NCI-H748 (cell line): Measurements from ENCODE around the gene PIP4K2A.

Experiments used
- DNase-seq: peaks from one replicate; lab custom pipeline; 2025; ENCODE audit not compliant: unreplicated experiment; lab: John Stamatoyannopoulos, UW

PIP4K2A gene

GRCh38 chr10:22669163-22669711 lies 45.1 kb downstream of the PIP4K2A start:
- DNase-seq, result no peak

- no peak for DNase-seq
Observed at GRCh38 chr10:22667093-22667480, 47.3 kb downstream of the PIP4K2A start.

- no peak for DNase-seq
Observed at GRCh38 chr10:22666287-22667092, 47.9 kb downstream of the PIP4K2A start.

GRCh38 chr10:22665329-22665728 lies 49.0 kb downstream of the PIP4K2A start:
- no peak for DNase-seq

- DNase-seq, result no peak
Observed at GRCh38 chr10:22662733-22663330, 51.5 kb downstream of the PIP4K2A start.

- DNase-seq, result no peak
Observed at GRCh38 chr10:22659866-22660265, 54.5 kb downstream of the PIP4K2A start.

GRCh38 chr10:22658745-22659410 lies 55.5 kb downstream of the PIP4K2A start:
- DNase-seq, result no peak

- no peak for DNase-seq
Observed at GRCh38 chr10:22657566-22658225, 56.7 kb downstream of the PIP4K2A start.

GRCh38 chr10:22657024-22657423 lies 57.4 kb downstream of the PIP4K2A start:
- DNase-seq, result no peak

- no peak for DNase-seq
Observed at GRCh38 chr10:22656036-22656435, 58.3 kb downstream of the PIP4K2A start.

GRCh38 chr10:22655312-22655981 lies 58.9 kb downstream of the PIP4K2A start:
- no peak for DNase-seq

GRCh38 chr10:22652988-22653481 lies 61.3 kb downstream of the PIP4K2A start:
- DNase-seq, result no peak

- no peak for DNase-seq
Observed at GRCh38 chr10:22651276-22651980, 63.0 kb downstream of the PIP4K2A start.

GRCh38 chr10:22649994-22650393 lies 64.4 kb downstream of the PIP4K2A start:
- DNase-seq, result no peak

- DNase-seq, result no peak
Observed at GRCh38 chr10:22649390-22649841, 65.0 kb downstream of the PIP4K2A start.

GRCh38 chr10:22648547-22648961 lies 65.8 kb downstream of the PIP4K2A start:
- no peak for DNase-seq

GRCh38 chr10:22647244-22647643 lies 67.1 kb downstream of the PIP4K2A start:
- DNase-seq, result no peak

- DNase-seq, result no peak
Observed at GRCh38 chr10:22646388-22646853, 68.0 kb downstream of the PIP4K2A start.

- DNase-seq, result no peak
Observed at GRCh38 chr10:22644222-22644621, 70.2 kb downstream of the PIP4K2A start.

GRCh38 chr10:22643775-22644174 lies 70.6 kb downstream of the PIP4K2A start:
- DNase-seq, result no peak
